Measurements from ENCODE around the gene GNB5. TPM values are rescaled to one million over a fixed set of nuclear protein-coding genes. Genes with fewer than 3 reads are reported as not detected.
"Not testable (repeated sequence)": the region's sequence is repeated elsewhere in the genome, so short reads cannot be mapped to it uniquely, and the experiment has no call there.

Gene GNB5
- 10 to 100 TPM in 2 of 4 donors, 1 to 10 TPM in 1, under 1 TPM in 1; 0.60 to 12.7 (median 7.8) TPM for total RNA-seq

DNA sequence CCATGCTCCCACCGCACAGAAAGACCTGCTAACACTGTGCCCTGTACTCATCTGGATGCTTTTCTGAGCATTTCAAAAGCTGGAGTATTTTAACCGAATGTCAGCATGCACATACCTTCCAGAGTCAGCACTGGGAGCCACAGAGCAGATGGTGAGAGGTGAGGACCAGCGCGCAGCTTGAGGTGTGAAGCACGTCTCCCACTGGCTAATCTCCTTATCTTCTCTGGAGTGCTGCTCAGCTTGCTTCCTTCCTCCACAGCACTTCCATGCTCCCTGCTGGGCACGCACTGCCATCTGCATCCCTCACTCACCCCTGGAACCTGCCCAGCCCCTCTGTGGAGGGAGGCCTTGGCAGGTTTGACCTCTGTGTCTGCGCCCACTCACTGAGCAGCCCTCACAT is at the start of gene GNB5:
GNB5 (minus strand) TSS at position 186 of the 400 bp plus-strand sequence. CDS start 6,716 bp downstream, outside the sequence.
- no peak within 1 kb of the TSS for H3K4me3 ChIP-seq
- peaks cover 0 to 2% (median 0%) of the 10 kb centered on the region in 4 donors for H3K36me3 ChIP-seq
- no peaks in the 10 kb centered on the region for H3K4me1 ChIP-seq
- no peaks in the 10 kb centered on the region for H3K27me3 ChIP-seq
- intact Hi-C loops (cut with DNase I; ENCODE audit: low total_unique reads), result no loop called here
- in situ Hi-C loops (cut with MboI; ENCODE audit: low pct_ligation_motif_present in 1 of 4, low pct_unique_long_range_greater_than_20kb in 1 of 4, low sequenced_read_pairs in 3 of 4), result loop anchor here in 1 of 4 donors (10.0 kb wide), 1 partner anchor 56 kb away; no protein-coding TSS in a partner anchor
- no peaks in the 10 kb centered on the region for H3K9me3 ChIP-seq
- no peak for DNase-seq
- TF ChIP-seq, protein P1, sequence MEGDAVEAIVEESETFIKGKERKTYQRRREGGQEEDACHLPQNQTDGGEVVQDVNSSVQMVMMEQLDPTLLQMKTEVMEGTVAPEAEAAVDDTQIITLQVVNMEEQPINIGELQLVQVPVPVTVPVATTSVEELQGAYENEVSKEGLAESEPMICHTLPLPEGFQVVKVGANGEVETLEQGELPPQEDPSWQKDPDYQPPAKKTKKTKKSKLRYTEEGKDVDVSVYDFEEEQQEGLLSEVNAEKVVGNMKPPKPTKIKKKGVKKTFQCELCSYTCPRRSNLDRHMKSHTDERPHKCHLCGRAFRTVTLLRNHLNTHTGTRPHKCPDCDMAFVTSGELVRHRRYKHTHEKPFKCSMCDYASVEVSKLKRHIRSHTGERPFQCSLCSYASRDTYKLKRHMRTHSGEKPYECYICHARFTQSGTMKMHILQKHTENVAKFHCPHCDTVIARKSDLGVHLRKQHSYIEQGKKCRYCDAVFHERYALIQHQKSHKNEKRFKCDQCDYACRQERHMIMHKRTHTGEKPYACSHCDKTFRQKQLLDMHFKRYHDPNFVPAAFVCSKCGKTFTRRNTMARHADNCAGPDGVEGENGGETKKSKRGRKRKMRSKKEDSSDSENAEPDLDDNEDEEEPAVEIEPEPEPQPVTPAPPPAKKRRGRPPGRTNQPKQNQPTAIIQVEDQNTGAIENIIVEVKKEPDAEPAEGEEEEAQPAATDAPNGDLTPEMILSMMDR (IDR thresholded peaks at IDR 0.05), result no peak
- TF ChIP-seq EP300 (IDR thresholded peaks at IDR 0.05; ENCODE audit: low read depth) (no peak), POLR2A (IDR thresholded peaks at IDR 0.05) (no peak), POLR2AphosphoS5 (IDR thresholded peaks at IDR 0.05) (no peak)
- H3K27ac ChIP-seq, result no peak within 1 kb of the TSS
- 85 to 100% methylated on average over 2 to 7 of the region's 7 CpGs for WGBS, 2 donors (ENCODE audit: low coverage in 1 of 2)

DNA sequence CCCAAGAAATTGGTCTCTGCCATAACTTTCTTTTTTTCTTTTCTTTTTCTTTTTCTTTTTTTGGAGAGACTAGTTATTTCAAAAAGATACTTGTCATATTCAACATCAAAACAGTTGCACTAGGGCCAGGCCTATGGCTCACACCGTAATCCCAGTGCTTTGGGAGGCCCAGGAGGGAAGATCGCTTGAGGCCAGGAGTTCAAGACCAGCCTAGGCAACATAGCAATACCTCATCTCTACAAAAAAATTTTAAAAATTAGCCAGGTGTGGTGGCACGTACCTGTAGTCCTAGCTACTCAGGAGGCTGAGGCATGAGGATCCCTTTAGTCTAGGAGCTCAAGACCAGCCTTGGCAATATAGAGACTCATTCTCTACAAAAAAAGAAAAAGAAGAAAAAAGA is 49.0 kb upstream of the GNB5 start:
- H3K9me3 ChIP-seq, result no peaks in the 10 kb centered on the region
- H3K36me3 ChIP-seq, result peaks cover 0 to 6% (median 3%) of the 10 kb centered on the region in 4 donors
- H3K27me3 ChIP-seq, result no peaks in the 10 kb centered on the region
- H3K4me1 ChIP-seq, result no peaks in the 10 kb centered on the region
- in situ Hi-C loops (cut with MboI; ENCODE audit: low pct_ligation_motif_present in 1 of 4, low pct_unique_long_range_greater_than_20kb in 1 of 4, low sequenced_read_pairs in 3 of 4), result loop anchor here in 1 of 4 donors (10.0 kb wide), 1 partner anchor 495 kb away; no protein-coding TSS in a partner anchor
- no peak overlapping the region for H3K27ac ChIP-seq
- no peak for DNase-seq
- TF ChIP-seq EP300 (IDR thresholded peaks at IDR 0.05; ENCODE audit: low read depth), result no peak
- no peak for TF ChIP-seq POLR2A (IDR thresholded peaks at IDR 0.05)
- no peak for TF ChIP-seq POLR2AphosphoS5 (IDR thresholded peaks at IDR 0.05)
- TF ChIP-seq, protein P1 (IDR thresholded peaks at IDR 0.05), result no peak
- intact Hi-C loops (cut with DNase I; ENCODE audit: low total_unique reads), result no loop called here
- no peak overlapping the region for H3K4me3 ChIP-seq
- WGBS, 2 donors (ENCODE audit: low coverage in 1 of 2), result 94 to 97% methylated on average over 2 to 3 of the region's 3 CpGs

DNA sequence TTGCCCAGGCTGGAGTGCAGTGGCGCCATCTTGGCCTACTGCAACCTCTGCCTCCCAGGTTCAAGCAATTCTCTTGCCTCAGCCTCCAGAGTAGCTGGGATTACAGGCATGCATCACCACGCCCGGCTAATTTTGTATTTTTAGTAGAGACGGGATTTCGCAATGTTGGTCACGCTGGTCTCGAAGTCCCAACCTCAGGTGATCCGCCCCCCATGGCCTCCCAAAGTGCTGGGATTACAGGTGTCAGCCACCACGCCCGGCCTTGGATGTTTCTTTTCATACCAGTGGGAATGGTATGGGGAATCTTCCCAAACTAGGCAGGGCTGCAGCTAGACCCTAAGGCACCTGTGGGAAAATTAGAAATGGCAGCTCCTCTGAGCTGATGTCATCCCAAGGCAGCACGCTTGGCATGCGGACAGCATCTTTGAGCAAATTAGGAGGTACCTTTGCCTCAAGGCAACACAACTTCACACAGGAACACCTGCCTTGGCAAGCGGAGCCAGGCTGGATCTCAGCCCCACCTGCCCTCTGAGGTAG is 47.9 kb upstream of the GNB5 start:
- H3K4me1 ChIP-seq; H3K4me3 ChIP-seq; H3K27ac ChIP-seq; H3K9me3 ChIP-seq; in situ Hi-C loops (cut with MboI; ENCODE audit: low pct_ligation_motif_present in 1 of 4, low pct_unique_long_range_greater_than_20kb in 1 of 4, low sequenced_read_pairs in 3 of 4); H3K27me3 ChIP-seq; intact Hi-C loops (cut with DNase I; ENCODE audit: low total_unique reads); DNase-seq; H3K36me3 ChIP-seq: not testable (repeated sequence)
- 97% methylated on average over 13 of the region's 13 CpGs; no CpG with 5 or more reads in 1 of the 2 donors for WGBS, 2 donors (ENCODE audit: low coverage in 1 of 2)

DNA sequence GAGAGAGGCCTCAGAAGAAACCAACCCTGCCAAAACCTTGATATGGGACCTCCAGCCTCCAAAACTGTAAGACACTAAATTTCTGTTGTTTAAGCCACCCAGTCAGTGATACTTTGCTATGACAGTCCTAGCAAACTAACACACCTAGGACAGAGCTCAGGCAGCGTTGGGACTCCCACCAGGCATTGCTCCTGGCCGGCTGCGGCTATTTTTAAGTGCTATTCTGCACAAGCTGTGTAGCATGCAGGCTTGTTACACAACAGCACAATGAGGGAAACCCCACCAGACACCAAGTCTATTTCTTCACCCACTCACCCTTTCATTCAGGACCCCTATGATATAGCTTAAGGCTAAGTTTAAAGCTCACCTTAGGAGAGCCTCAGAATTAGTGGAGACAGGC is 47.0 kb upstream of the GNB5 start:
- no peak for DNase-seq
- peaks cover 0 to 6% (median 3%) of the 10 kb centered on the region in 4 donors for H3K36me3 ChIP-seq
- in situ Hi-C loops (cut with MboI; ENCODE audit: low pct_ligation_motif_present in 1 of 4, low pct_unique_long_range_greater_than_20kb in 1 of 4, low sequenced_read_pairs in 3 of 4), result no loop called here

More for the DNA sequence above, 47.0 kb upstream of the GNB5 start:
- no peak for TF ChIP-seq POLR2AphosphoS5 (IDR thresholded peaks at IDR 0.05)
- TF ChIP-seq EP300 (IDR thresholded peaks at IDR 0.05; ENCODE audit: low read depth), result no peak
- TF ChIP-seq POLR2A (IDR thresholded peaks at IDR 0.05), result no peak
- TF ChIP-seq, protein P1 (IDR thresholded peaks at IDR 0.05), result no peak
- Histone ChIP-seq H3K4me1 (peaks cover 0 to 6% (median 0%) of the 10 kb centered on the region in 4 donors), H3K9me3 (no peaks in the 10 kb centered on the region), H3K4me3 (no peak overlapping the region), H3K27ac (no peak overlapping the region), H3K27me3 (no peaks in the 10 kb centered on the region)
- intact Hi-C loops (cut with DNase I; ENCODE audit: low total_unique reads), result no loop called here
- WGBS, 2 donors (ENCODE audit: low coverage in 1 of 2), result 93% methylated on average over 3 of the region's 3 CpGs
